B cell (primary cell): ENCODE data around the gene SERPINI2. TPM values are rescaled to one million over a fixed set of nuclear protein-coding genes. Genes with fewer than 3 reads are reported as not detected.

ENCODE experiments used
- ATAC-seq: fragments of 200-7000 bp; cut with Tn5 transposase; one replicate; pipeline ENCODE4 v1.10.0; 2021; ENCODE audit warnings: low read depth, mild to moderate bottlenecking, moderate number of reproducible peaks, moderate library complexity
- CTCF ChIA-PET: fragments of 350-600 bp; sonication (Branson Sonifier 250); formaldehyde crosslinking; loops from one replicate; lab custom pipeline; 2021; ENCODE audit warnings: antibody characterized with exemption, inconsistent platforms; lab: Charles Lee
- POLR2A ChIA-PET: fragments of 350-600 bp; sonication (Branson Sonifier 250); formaldehyde crosslinking; loops from one replicate; lab custom pipeline; 2021; ENCODE audit warnings: antibody characterized with exemption; lab: Charles Lee
- DNase-seq: peaks from one replicate; pipeline ENCODE4 v3.0.0; 2013
- H2AFZ ChIP-seq: 2 replicates; pipeline ENCODE4 v1.6.1; 2012; ENCODE audit warnings: mild to moderate bottlenecking, low read depth, low read length; ENCODE audit not compliant: insufficient read depth, poor library complexity, severe bottlenecking
- H3K27ac ChIP-seq, 2 donors: 1 replicate in 1 of 2; 2 replicates in 1 of 2; pipeline ENCODE4 v1.5.1; 2012 to 2013; ENCODE audit warnings: low read length in 2 of 2, mild to moderate bottlenecking in 2 of 2, moderate library complexity in 1 of 2
- H3K27me3 ChIP-seq, 4 experiments: fragments of 200-600 bp in 1 of 4; sonication (generic) in 1 of 4; replicated peaks in 1 of 4; 1 replicate in 2 of 4; 2 replicates in 2 of 4; pipeline versions ENCODE4 v1.6.1 to v1.7.0; 2013 to 2016; ENCODE audit warnings: low read length in 3 of 4, mild to moderate bottlenecking in 2 of 4, mixed read lengths in 1 of 4, moderate library complexity in 1 of 4; ENCODE audit not compliant: insufficient read depth in 4 of 4, control insufficient read depth in 3 of 4; ENCODE audit errors: control extremely low read depth in 1 of 4
- H3K36me3 ChIP-seq, 2 experiments: replicated peaks in 1 of 2; 1 replicate in 1 of 2; 2 replicates in 1 of 2; pipeline versions ENCODE4 v1.6.1 to v1.7.1; 2013; ENCODE audit warnings: low read length in 1 of 2; ENCODE audit not compliant: insufficient read depth in 2 of 2, control insufficient read depth in 1 of 2; ENCODE audit errors: control extremely low read depth in 1 of 2, extremely low read depth in 1 of 2
- H3K4me1 ChIP-seq, 2 donors: fragments of 200-600 bp in 1 of 2; sonication (generic) in 1 of 2; 1 replicate in 1 of 2; 2 replicates in 1 of 2; pipeline versions ENCODE4 v1.5.1 to v1.6.1; 2013 to 2017; ENCODE audit warnings: low read length in 2 of 2; ENCODE audit not compliant: control insufficient read depth in 2 of 2, insufficient read depth in 2 of 2
- H3K4me2 ChIP-seq: replicated peaks from 2 replicates; pipeline ENCODE3; 2012; ENCODE audit warnings: mild to moderate bottlenecking, low read depth, low read length; ENCODE audit not compliant: poor library complexity, severe bottlenecking
- H3K4me3 ChIP-seq, 5 experiments: fragments of 200-600 bp in 1 of 5; sonication (generic) in 1 of 5; 1 replicate in 3 of 5; 2 replicates in 2 of 5; pipeline versions ENCODE4 v1.5.1 to v1.7.0; 2011 to 2016; ENCODE audit warnings: low read length in 4 of 5, mild to moderate bottlenecking in 4 of 5, low read depth in 2 of 5, control low read depth in 1 of 5, moderate library complexity in 1 of 5; ENCODE audit not compliant: insufficient read depth in 1 of 5; ENCODE audit errors: control extremely low read depth in 1 of 5, extremely low read depth in 1 of 5
- H3K79me2 ChIP-seq: fragments of 200-600 bp; sonication (generic); one replicate; pipeline ENCODE4 v1.6.0; 2016; ENCODE audit warnings: low read length; ENCODE audit not compliant: control insufficient read depth, insufficient read depth
- H3K9ac ChIP-seq: fragments of 200-600 bp; sonication (generic); 2 replicates; pipeline ENCODE4 v1.6.1; 2017; ENCODE audit warnings: mild to moderate bottlenecking, low read length, moderate library complexity
- H3K9me3 ChIP-seq, 3 donors: one replicate each; pipeline versions ENCODE4 v1.6.1 to v1.7.1; 2013; ENCODE audit warnings: low read length in 2 of 3; ENCODE audit not compliant: control insufficient read depth in 2 of 3, insufficient read depth in 1 of 3; ENCODE audit errors: control extremely low read depth in 1 of 3
- H4K20me1 ChIP-seq: 2 replicates; pipeline ENCODE4 v1.6.0; 2012; ENCODE audit warnings: mild to moderate bottlenecking, low read length; ENCODE audit not compliant: insufficient read depth, control insufficient read depth, poor library complexity, severe bottlenecking
- H3K27ac Mint-ChIP-seq: one replicate; pipeline ENCODE4 v1.8.0; 2021; ENCODE audit warnings: mixed read lengths
- H3K27me3 Mint-ChIP-seq: one replicate; pipeline ENCODE4 v1.8.0; 2021; ENCODE audit warnings: mixed read lengths
- H3K4me1 Mint-ChIP-seq: one replicate; pipeline ENCODE4 v1.8.0; 2021; ENCODE audit warnings: mixed read lengths
- H3K4me3 Mint-ChIP-seq: one replicate; pipeline ENCODE4 v1.8.0; 2021; ENCODE audit warnings: mixed read lengths
- H3K9me3 Mint-ChIP-seq: one replicate; pipeline ENCODE4 v1.8.0; 2022; ENCODE audit warnings: mixed read lengths; ENCODE audit not compliant: insufficient read depth
- CTCF ChIP-seq: fragments of 200-600 bp; IDR thresholded peaks from one replicate; pipeline ENCODE4 v1.8.0; 2022; ENCODE audit warnings: antibody characterized with exemption, mild to moderate bottlenecking
- EZH2 ChIP-seq: IDR thresholded peaks from 2 replicates; pipeline ENCODE4 v1.6.1; 2012; ENCODE audit warnings: borderline replicate concordance, low read depth, mild to moderate bottlenecking, moderate library complexity, low read length; ENCODE audit not compliant: insufficient read depth, poor library complexity, severe bottlenecking
- WGBS: methylation state at CpG from one replicate; pipeline ENCODE4 v1.1.5; 2013; ENCODE audit warnings: missing lambda C conversion rate; ENCODE audit not compliant: insufficient coverage; 5-methylcytosine and 5-hydroxymethylcytosine counted together
- intact Hi-C: fragments of 100-400 bp; cut with micrococcal nuclease; formaldehyde crosslinking; loops from one replicate; pipeline ENCODE4 v1.10.0; 2022
- polyA plus RNA-seq: library from polyadenylated mRNA; depleted of rRNA; stranded (reverse); fragments of >200 nt; gene quantifications from 2 replicates; pipeline ENCODE4 v1.2.3, GENCODE V29; 2012
- total RNA-seq, 2 donors: library from RNA; stranded (reverse); fragments of 120-200 nt in 1 of 2; gene quantifications; 1 replicate in 1 of 2; 2 replicates in 1 of 2; pipeline versions ENCODE4 v1.2.3 to v1.2.4, GENCODE V29; 2013 to 2022

Gene SERPINI2
- total and polyA plus RNA-seq, 2 donors (not counting 1 experiment from before 2014, with no cell fraction given), result not detected

- intact Hi-C loops, result no loop called here
- Mint-ChIP-seq H3K4me1 (no peaks in the 10 kb centered on the region), H3K9me3 (no peaks in the 10 kb centered on the region), H3K4me3 (no peak overlapping the region), H3K27me3 (no peaks in the 10 kb centered on the region), H3K27ac (no peak overlapping the region)
- Histone ChIP-seq H3K79me2 (no peaks in the 10 kb centered on the region), H3K4me2 (no peak overlapping the region), H3K4me1 (no peaks in the 10 kb centered on the region), H3K4me3 (no peak overlapping the region), H4K20me1 (no peaks in the 10 kb centered on the region), H3K9ac (no peak overlapping the region), H3K36me3 (no peaks in the 10 kb centered on the region), H3K27ac (no peak overlapping the region), H3K27me3 (no peaks in the 10 kb centered on the region), H2AFZ (no peak overlapping the region), H3K9me3 (no peaks in the 10 kb centered on the region)
- TF ChIP-seq CTCF, result no peak
- TF ChIP-seq EZH2, result no peak
- WGBS, result no CpG with 5 or more reads among the region's 5 CpGs
- POLR2A ChIA-PET, result no interaction called here
- DNase-seq (no peak), ATAC-seq (no peak)
- CTCF ChIA-PET, result no interaction called here
Observed at GRCh38 chr3:167467848-167468611, 5.8 kb downstream of the SERPINI2 start.

- Histone ChIP-seq H3K9me3 (no peaks in the 10 kb centered on the region), H2AFZ (no peak overlapping the region), H3K36me3 (no peaks in the 10 kb centered on the region), H3K27me3 (no peaks in the 10 kb centered on the region), H4K20me1 (no peaks in the 10 kb centered on the region), H3K4me2 (no peak overlapping the region), H3K79me2 (no peaks in the 10 kb centered on the region), H3K9ac (no peak overlapping the region), H3K27ac (no peak overlapping the region), H3K4me3 (no peak overlapping the region), H3K4me1 (no peaks in the 10 kb centered on the region)
- intact Hi-C loops, result no loop called here
- ATAC-seq, result no peak
- Mint-ChIP-seq H3K27ac (no peak overlapping the region), H3K9me3 (no peaks in the 10 kb centered on the region), H3K4me3 (no peak overlapping the region), H3K4me1 (no peaks in the 10 kb centered on the region), H3K27me3 (no peaks in the 10 kb centered on the region)
- DNase-seq, result no peak
- CTCF ChIA-PET, result no interaction called here
- POLR2A ChIA-PET, result no interaction called here
- TF ChIP-seq CTCF, result no peak
Observed at GRCh38 chr3:167466966-167467365, 6.9 kb downstream of the SERPINI2 start.
